Progenitor cell of endocrine pancreas (in vitro differentiated cells): ENCODE data around the gene VWA7. TPM values are rescaled to one million over a fixed set of nuclear protein-coding genes. Genes with fewer than 3 reads are reported as not detected.
A peak's percentile ranks its signal among the peaks of the same experiment; 100 is the strongest.

Experiments used
- DNase-seq: peaks from one replicate; pipeline ENCODE4 v3.0.0; 2021; ENCODE audit warnings: low spot score; ENCODE audit not compliant: unreplicated experiment
- H3K27ac Mint-ChIP-seq: 2 replicates; pipeline ENCODE4 v1.8.0; 2021; ENCODE audit warnings: mild to moderate bottlenecking, moderate library complexity, mixed read lengths
- H3K27me3 Mint-ChIP-seq: 2 replicates; pipeline ENCODE4 v1.8.0; 2021; ENCODE audit warnings: mixed read lengths
- H3K36me3 Mint-ChIP-seq: 2 replicates; pipeline ENCODE4 v1.8.0; 2022; ENCODE audit warnings: mixed read lengths; ENCODE audit not compliant: insufficient read depth
- H3K4me1 Mint-ChIP-seq: 2 replicates; pipeline ENCODE4 v1.8.0; 2021; ENCODE audit warnings: low read depth, mixed read lengths
- H3K4me3 Mint-ChIP-seq: 2 replicates; pipeline ENCODE4 v1.8.0; 2021; ENCODE audit warnings: low read depth, mild to moderate bottlenecking, moderate library complexity, mixed read lengths
- H3K9me3 Mint-ChIP-seq: 2 replicates; pipeline ENCODE4 v1.8.0; 2021; ENCODE audit warnings: low read depth, mixed read lengths
- total RNA-seq: library from RNA; stranded (reverse); gene quantifications from 2 replicates; pipeline ENCODE4 v1.2.1, GENCODE V29; 2021
- TF ChIP-seq, protein P1 (sequence below): fragments of 200-600 bp; sonication (generic); IDR thresholded peaks from one replicate; pipeline ENCODE4 v1.5.0; 2021; ENCODE audit warnings: antibody characterized with exemption, mild to moderate bottlenecking; ENCODE audit not compliant: unreplicated experiment

Gene VWA7
- total RNA-seq, 1 donor from 2014 or later = 11.6 TPM

DNA sequence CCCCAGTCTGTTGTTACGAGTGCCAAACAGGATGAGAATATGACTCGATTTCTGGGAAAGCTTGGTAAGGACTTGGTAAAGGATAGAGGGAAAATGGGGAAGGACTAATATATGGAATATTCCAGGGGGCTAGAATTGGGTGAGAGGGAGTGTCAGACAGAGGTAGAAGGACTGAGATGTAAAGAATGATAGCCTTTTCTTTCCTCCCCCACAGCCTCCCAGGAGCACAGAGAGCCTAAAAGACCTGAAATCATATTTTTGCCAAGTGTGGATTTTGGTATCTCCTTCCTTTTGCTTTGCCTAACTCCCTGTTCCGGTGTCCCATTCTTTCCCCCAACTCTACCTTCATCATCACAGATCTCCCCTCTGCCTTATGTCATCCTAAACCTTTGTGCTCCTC is 34.2 kb downstream of the VWA7 start:
- Mint-ChIP-seq H3K4me3 (no peak overlapping the region), H3K27ac (no peak overlapping the region), H3K27me3 (no peaks in the 10 kb centered on the region), H3K36me3 (peaks cover 4% of the 10 kb centered on the region), H3K9me3 (no peaks in the 10 kb centered on the region), H3K4me1 (peaks cover 18% of the 10 kb centered on the region)
- TF ChIP-seq, protein P1, sequence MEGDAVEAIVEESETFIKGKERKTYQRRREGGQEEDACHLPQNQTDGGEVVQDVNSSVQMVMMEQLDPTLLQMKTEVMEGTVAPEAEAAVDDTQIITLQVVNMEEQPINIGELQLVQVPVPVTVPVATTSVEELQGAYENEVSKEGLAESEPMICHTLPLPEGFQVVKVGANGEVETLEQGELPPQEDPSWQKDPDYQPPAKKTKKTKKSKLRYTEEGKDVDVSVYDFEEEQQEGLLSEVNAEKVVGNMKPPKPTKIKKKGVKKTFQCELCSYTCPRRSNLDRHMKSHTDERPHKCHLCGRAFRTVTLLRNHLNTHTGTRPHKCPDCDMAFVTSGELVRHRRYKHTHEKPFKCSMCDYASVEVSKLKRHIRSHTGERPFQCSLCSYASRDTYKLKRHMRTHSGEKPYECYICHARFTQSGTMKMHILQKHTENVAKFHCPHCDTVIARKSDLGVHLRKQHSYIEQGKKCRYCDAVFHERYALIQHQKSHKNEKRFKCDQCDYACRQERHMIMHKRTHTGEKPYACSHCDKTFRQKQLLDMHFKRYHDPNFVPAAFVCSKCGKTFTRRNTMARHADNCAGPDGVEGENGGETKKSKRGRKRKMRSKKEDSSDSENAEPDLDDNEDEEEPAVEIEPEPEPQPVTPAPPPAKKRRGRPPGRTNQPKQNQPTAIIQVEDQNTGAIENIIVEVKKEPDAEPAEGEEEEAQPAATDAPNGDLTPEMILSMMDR = no peak
- DNase-seq = no peak

GRCh38 chr6:31741815-31742214 is 35.3 kb downstream of the VWA7 start:
- TF ChIP-seq, protein P1 = no peak
- H3K27me3 Mint-ChIP-seq = no peaks in the 10 kb centered on the region
- peaks cover 29% of the 10 kb centered on the region for H3K4me1 Mint-ChIP-seq
- H3K27ac Mint-ChIP-seq = no peak overlapping the region
- DNase-seq = no peak
- no peaks in the 10 kb centered on the region for H3K9me3 Mint-ChIP-seq
- H3K4me3 Mint-ChIP-seq = peak overlapping the region; percentile 26
- H3K36me3 Mint-ChIP-seq = peaks cover 2% of the 10 kb centered on the region

GRCh38 chr6:31740397-31741223 is 36.5 kb downstream of the VWA7 start:
- TF ChIP-seq, protein P1 = no peak
- DNase-seq = no peak
- Mint-ChIP-seq H3K4me1 (peaks cover 37% of the 10 kb centered on the region), H3K27ac (peak overlapping the region; percentile 98), H3K4me3 (peak overlapping the region; percentile 83), H3K9me3 (no peaks in the 10 kb centered on the region), H3K36me3 (peaks cover 2% of the 10 kb centered on the region), H3K27me3 (no peaks in the 10 kb centered on the region)

DNA sequence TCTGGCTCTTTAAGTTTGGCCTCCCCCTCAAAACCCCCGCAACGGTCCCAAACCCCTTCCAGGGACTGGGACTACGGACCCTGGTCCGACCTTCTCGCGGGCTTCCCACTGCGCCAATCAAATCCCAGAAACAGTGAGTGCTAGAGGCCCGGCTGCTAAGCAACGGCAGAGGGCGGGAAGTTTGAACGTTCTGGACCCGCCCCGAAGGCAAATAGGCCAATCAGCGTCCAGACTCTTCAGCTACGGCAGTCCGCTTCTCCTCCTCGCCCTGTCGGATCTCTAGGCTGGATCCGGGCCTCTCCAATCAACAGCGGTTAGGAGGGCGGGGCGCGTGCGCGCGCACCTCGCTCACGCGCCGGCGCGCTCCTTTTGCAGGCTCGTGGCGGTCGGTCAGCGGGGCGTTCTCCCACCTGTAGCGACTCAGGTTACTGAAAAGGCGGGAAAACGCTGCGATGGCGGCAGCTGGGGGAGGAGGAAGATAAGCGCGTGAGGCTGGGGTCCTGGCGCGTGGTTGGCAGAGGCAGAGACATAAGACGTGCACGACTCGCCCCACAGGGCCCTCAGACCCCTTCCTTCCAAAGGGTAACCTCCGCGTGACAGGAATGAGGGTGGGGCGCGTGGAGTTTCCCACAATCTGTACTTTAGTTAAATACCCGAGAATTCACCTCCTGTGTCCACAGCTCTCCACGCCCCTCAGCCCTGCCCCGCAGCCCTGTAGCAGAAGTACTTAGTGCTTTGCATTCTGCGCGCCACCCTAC is 37.3 kb downstream of the VWA7 start, which contains the start of gene MSH5:
TSS of gene MSH5 (plus strand) at position 367 of the 758 bp plus-strand sequence. CDS start 462 bp downstream, outside the sequence.
- DNase-seq = peak; percentile 94
- Mint-ChIP-seq H3K4me3 (peak within 1 kb of the TSS; percentile 99), H3K27ac (peak within 1 kb of the TSS; percentile 98), H3K36me3 (peaks cover 2% of the 10 kb centered on the region), H3K9me3 (no peaks in the 10 kb centered on the region), H3K4me1 (peaks cover 39% of the 10 kb centered on the region), H3K27me3 (no peaks in the 10 kb centered on the region)
- TF ChIP-seq, protein P1 = no peak
